MM.1S (cell line): Measurements from ENCODE around the gene CCT4.

Source experiments
- DNase-seq: peaks from one replicate; pipeline ENCODE4 v3.0.0-alpha.2; 2015
- H2AFZ ChIP-seq: fragments of 300-600 bp; sonication (generic); 2 replicates; pipeline ENCODE4 v1.6.0; 2016; ENCODE audit warnings: antibody characterized with exemption, low read length
- H3F3A ChIP-seq: fragments of 300-600 bp; sonication (generic); 2 replicates; pipeline ENCODE4 v1.6.1; 2016; ENCODE audit warnings: mild to moderate bottlenecking, antibody characterized with exemption, low read length, moderate library complexity, mixed read lengths; ENCODE audit not compliant: insufficient read depth
- H3K27ac ChIP-seq: fragments of 300-600 bp; sonication (generic); 2 replicates; pipeline ENCODE4 v1.5.1; 2016; ENCODE audit warnings: mild to moderate bottlenecking, low read length
- H3K27me3 ChIP-seq: fragments of 300-600 bp; sonication (generic); replicated peaks from 2 replicates; pipeline ENCODE4 v1.6.0; 2016; ENCODE audit warnings: low read length; ENCODE audit not compliant: insufficient read depth
- H3K36me3 ChIP-seq: fragments of 300-600 bp; sonication (generic); replicated peaks from 2 replicates; pipeline ENCODE4 v1.6.1; 2016; ENCODE audit warnings: mild to moderate bottlenecking, low read length, mixed read lengths; ENCODE audit not compliant: insufficient read depth
- H3K4me1 ChIP-seq: fragments of 300-600 bp; sonication (generic); 2 replicates; pipeline ENCODE4 v1.6.1; 2016; ENCODE audit warnings: low read length, mixed read lengths
- H3K4me2 ChIP-seq: fragments of 300-600 bp; sonication (generic); 2 replicates; pipeline ENCODE4 v1.6.0; 2016; ENCODE audit warnings: low read depth, low read length
- H3K4me3 ChIP-seq: fragments of 300-600 bp; sonication (generic); 2 replicates; pipeline ENCODE4 v1.5.1; 2016; ENCODE audit warnings: low read length, mixed read lengths
- H3K79me2 ChIP-seq: fragments of 300-600 bp; sonication (generic); 2 replicates; pipeline ENCODE4 v1.6.1; 2016; ENCODE audit warnings: mixed run types, low read length, mixed read lengths
- H3K9ac ChIP-seq: fragments of 300-600 bp; sonication (generic); 2 replicates; pipeline ENCODE4 v1.6.1; 2016; ENCODE audit warnings: low read length, mixed read lengths
- H3K9me2 ChIP-seq: fragments of 300-600 bp; sonication (generic); replicated peaks from 2 replicates; pipeline ENCODE4 v1.6.1; 2016; ENCODE audit warnings: mild to moderate bottlenecking, low read length, mixed read lengths; ENCODE audit not compliant: insufficient read depth
- H3K9me3 ChIP-seq: fragments of 300-600 bp; sonication (generic); replicated peaks from 2 replicates; pipeline ENCODE4 v1.6.1; 2016; ENCODE audit warnings: mild to moderate bottlenecking, low read length, mixed read lengths; ENCODE audit not compliant: insufficient read depth
- H4K20me1 ChIP-seq: fragments of 300-600 bp; sonication (generic); 2 replicates; pipeline ENCODE4 v1.6.1; 2016; ENCODE audit warnings: mild to moderate bottlenecking, low read length, moderate library complexity, mixed read lengths; ENCODE audit not compliant: insufficient read depth
- EZH2 ChIP-seq: fragments of 300-600 bp; sonication (generic); optimal IDR thresholded peaks from 2 replicates; pipeline ENCODE3; 2017; ENCODE audit warnings: low read depth, mild to moderate bottlenecking, antibody characterized with exemption, low read length, mixed read lengths
- EZH2phosphoT487 ChIP-seq: fragments of 300-600 bp; sonication (generic); IDR thresholded peaks from 2 replicates; pipeline ENCODE4 v1.6.1; 2018; ENCODE audit warnings: antibody characterized with exemption, low read length
- TF ChIP-seq, protein P1 (sequence below): fragments of 300-600 bp; sonication (generic); IDR thresholded peaks from 2 replicates; pipeline ENCODE4 v1.5.1; 2016; ENCODE audit warnings: antibody characterized with exemption, low read length, mixed read lengths

CCT4 gene

DNA sequence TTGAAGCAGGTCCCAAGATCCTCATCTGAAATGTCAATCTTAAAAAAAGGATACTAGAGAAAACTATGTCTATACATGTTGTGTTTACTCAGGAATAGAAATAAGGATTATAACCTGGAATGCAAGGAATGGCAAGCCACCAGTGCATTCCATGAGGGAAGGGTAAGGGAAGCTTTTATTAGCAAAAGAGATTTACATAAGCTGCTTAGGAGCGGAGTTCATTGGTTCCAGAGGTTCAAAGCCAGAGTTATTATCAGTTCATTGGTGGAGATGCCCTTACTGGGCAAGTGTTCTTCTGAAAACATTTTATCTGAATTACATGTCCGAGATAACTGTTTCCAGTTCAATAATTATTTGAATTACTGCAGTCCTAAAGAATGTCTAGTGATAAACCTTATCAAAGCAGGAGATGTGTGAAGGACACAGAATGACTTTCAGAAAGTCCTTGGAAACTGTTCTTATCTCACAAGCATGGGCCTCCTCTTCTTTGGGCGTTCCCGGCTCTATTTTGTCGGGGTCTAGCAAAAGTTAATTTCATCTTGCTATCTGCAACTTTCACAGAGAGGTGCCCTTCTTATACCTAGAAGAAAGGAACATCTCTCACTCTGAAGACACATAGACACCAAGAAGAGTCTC lies 40.5 kb upstream of the CCT4 start:
- TF ChIP-seq EZH2 = no peak
- TF ChIP-seq, protein P1, sequence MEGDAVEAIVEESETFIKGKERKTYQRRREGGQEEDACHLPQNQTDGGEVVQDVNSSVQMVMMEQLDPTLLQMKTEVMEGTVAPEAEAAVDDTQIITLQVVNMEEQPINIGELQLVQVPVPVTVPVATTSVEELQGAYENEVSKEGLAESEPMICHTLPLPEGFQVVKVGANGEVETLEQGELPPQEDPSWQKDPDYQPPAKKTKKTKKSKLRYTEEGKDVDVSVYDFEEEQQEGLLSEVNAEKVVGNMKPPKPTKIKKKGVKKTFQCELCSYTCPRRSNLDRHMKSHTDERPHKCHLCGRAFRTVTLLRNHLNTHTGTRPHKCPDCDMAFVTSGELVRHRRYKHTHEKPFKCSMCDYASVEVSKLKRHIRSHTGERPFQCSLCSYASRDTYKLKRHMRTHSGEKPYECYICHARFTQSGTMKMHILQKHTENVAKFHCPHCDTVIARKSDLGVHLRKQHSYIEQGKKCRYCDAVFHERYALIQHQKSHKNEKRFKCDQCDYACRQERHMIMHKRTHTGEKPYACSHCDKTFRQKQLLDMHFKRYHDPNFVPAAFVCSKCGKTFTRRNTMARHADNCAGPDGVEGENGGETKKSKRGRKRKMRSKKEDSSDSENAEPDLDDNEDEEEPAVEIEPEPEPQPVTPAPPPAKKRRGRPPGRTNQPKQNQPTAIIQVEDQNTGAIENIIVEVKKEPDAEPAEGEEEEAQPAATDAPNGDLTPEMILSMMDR = no peak
- TF ChIP-seq EZH2phosphoT487 = no peak
- Histone ChIP-seq H3K79me2 (no peaks in the 10 kb centered on the region), H3K4me3 (no peak overlapping the region), H3K4me1 (no peaks in the 10 kb centered on the region), H3K27ac (no peak overlapping the region), H3F3A (no peaks in the 10 kb centered on the region), H4K20me1 (no peaks in the 10 kb centered on the region), H3K9me3 (no peaks in the 10 kb centered on the region), H3K27me3 (no peaks in the 10 kb centered on the region), H3K9ac (no peak overlapping the region), H2AFZ (no peak overlapping the region), H3K36me3 (no peaks in the 10 kb centered on the region), H3K9me2 (no peaks in the 10 kb centered on the region), H3K4me2 (no peak overlapping the region)
- DNase-seq = no peak

DNA sequence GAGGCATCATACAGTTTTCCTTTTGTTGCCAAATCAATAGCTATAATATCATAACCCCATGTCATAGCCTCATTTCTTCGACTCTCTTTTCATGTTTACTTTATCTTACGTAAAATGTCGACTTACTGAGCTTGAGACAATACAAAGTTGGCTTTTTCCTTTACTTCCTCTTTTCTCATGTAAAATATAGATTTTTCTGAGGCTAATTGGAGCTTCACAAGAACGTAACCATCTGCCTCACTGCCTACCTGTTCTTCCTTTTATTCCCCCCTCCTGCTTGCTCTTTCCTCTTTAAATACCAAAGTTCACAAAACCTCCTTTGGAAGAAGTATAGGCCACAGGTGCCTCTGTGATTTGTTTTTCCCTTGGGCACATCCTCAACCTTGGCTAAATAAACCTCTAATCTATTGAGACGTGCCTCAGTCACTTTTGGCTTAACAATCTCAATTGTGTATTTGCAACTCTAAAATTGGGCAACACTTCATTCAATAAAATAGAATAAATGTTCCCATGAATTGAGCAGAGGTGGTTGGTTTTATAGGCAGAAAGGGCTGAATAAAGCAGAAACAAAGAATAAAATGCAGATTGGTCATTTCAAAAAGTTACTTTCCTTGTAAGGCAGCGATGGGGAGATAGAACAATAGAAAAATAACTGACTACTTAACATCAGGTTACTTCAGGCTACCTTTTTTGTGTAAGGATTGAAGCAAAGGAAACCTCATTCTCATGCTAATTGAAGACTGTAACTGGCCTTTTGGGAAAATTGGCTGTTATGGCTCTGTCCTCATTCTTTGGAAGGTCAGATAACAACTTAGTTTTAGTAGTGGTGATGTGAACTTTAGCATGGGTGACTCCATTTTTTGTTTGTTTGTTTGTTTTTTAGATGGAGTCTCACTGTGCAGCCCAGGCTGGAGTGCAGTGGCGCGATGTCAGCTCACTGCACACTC lies 38.3 kb upstream of the CCT4 start:
- Histone ChIP-seq H4K20me1 (no peaks in the 10 kb centered on the region), H3K9me3 (no peaks in the 10 kb centered on the region), H2AFZ (no peak overlapping the region), H3K27me3 (no peaks in the 10 kb centered on the region), H3K79me2 (no peaks in the 10 kb centered on the region), H3K9me2 (no peaks in the 10 kb centered on the region), H3K4me2 (no peak overlapping the region), H3K4me1 (peaks cover 5% of the 10 kb centered on the region; the same call in 1 of the 2 replicates), H3K9ac (no peak overlapping the region), H3K36me3 (no peaks in the 10 kb centered on the region), H3F3A (no peaks in the 10 kb centered on the region), H3K4me3 (no peak overlapping the region), H3K27ac (no peak overlapping the region)
- DNase-seq = no peak
- TF ChIP-seq, protein P1 = no peak
- TF ChIP-seq EZH2phosphoT487 (no peak), EZH2 (no peak)

DNA sequence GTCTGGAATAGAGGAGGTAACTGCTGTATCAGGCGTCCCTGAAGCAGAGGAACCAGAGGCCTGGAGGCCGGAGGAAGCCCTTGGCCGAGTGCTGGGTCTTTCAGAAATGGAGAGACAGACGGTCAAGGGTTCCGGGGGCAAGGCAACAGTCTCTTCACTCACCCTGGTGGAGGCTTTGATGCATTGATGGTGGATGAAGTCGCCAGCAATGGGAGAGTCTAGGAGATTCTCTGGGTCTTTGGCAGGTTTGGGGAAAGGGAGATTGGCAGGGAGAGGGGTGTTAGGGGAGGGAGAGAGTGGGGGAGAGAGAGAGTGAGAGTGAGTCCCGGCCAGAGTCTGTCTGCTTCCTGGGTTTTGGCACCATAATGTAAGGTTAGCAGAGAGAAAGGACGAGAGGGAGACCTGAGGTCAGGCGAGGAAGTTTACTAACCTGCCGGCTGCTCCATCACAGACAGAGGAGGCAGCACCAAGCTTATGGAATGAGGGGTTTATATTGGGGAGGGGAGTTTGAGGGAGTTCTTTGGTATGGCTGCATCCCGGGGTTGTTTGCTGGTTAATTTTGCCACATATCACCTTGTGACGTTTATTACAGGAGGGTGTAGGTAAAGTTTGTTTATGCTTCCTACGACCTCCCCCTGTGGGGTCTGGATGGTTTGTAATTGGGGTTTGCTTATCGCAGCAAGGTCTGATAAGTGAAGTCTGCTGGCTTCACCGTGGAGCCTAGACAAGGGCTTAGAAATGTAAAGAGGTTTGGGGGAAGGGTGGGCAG lies 36.6 kb upstream of the CCT4 start:
- no peak overlapping the region for H3K4me2 ChIP-seq
- no peaks in the 10 kb centered on the region for H3K36me3 ChIP-seq
- no peak overlapping the region for H3K4me3 ChIP-seq
- no peaks in the 10 kb centered on the region for H4K20me1 ChIP-seq
- TF ChIP-seq, protein P1 = no peak
- TF ChIP-seq EZH2 = no peak
- TF ChIP-seq EZH2phosphoT487 = no peak
- no peak overlapping the region for H3K9ac ChIP-seq
- no peak for DNase-seq
- no peaks in the 10 kb centered on the region for H3K79me2 ChIP-seq
- no peak overlapping the region for H3K27ac ChIP-seq
- no peak overlapping the region for H2AFZ ChIP-seq
- peaks cover 5% of the 10 kb centered on the region; the same call in 1 of the 2 replicates for H3K4me1 ChIP-seq
- no peaks in the 10 kb centered on the region for H3F3A ChIP-seq
- no peaks in the 10 kb centered on the region for H3K9me3 ChIP-seq
- H3K9me2 ChIP-seq = no peaks in the 10 kb centered on the region
- no peaks in the 10 kb centered on the region for H3K27me3 ChIP-seq
